Right forelimb (tissue), 1 donor: Measurements from ENCODE around the gene MAST4.
"Not testable (repeated sequence)": the region's sequence is repeated elsewhere in the genome, so short reads cannot be mapped to it uniquely, and the experiment has no call there.

Experiments
- DNase-seq: peaks from one replicate; pipeline ENCODE4 v3.0.0-alpha.2; 2018

Gene MAST4

DNA sequence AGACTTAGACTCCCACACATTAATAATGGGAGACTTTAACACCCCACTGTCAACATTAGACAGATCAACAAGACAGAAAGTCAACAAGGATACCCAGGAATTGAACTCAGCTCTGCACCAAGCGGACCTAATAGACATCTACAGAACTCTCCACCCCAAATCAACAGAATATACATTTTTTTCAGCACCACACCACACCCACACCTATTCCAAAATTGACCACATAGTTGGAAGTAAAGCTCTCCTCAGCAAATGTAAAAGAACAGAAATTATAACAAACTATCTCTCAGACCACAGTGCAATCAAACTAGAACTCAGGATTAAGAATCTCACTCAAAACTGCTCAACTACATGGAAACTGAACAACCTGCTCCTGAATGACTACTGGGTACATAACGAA is 156.5 kb downstream of the MAST4 start:
- DNase-seq = not testable (repeated sequence)

DNA sequence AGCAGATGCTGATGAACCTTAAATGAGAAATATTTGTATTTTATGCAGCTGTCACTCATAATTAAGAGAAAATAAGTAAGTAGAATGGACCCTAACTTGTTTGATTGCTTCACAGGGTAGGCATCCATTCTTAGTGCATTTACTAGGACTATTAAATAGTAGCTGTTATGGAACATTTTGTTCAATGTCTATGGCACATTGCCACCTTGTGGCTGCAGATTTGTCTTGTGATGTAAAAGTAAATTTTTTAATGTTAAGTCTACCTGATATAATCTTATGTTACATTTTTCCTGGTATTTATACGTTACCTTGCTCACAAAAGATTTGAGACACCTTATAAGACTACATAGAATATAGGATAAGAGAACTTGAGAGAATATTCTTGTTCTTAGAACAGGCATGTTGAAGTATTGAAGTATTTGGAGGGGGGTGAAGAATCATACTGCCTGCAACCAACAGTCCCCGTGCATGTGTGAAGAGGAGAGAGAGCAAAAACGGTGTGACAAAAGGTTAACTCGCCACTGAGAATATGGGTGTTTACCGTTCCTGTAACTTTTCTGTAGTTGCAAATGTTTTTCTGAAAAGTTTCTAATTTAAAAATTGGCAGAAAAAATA is 161.1 kb downstream of the MAST4 start:
- peak; percentile 49 for DNase-seq

DNA sequence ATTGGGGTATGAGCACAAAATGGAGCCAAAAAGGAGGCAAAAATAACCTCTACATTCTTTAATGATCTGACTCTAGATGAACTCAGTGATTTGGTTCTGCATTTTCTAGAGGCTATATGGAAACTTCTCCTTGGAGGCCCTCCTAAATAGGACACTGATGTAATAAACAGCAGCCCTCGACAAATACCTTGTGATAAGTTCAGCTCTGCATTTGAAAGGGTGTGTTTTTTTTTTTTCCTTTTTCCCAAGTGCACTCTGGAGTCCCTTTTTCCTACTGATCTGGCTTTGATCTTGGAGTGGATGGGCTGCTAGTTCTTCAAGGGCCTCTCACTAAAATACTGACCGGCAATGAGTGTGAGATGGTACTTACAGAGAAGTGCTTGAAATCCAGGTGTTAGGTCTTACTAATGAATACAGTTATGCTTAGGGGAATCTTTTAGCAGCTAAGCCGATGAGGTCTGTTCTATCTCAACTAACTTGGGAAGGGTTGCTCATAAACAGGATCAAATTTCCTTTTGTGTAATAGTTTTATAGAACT is 161.7 kb downstream of the MAST4 start:
- no peak for DNase-seq

DNA sequence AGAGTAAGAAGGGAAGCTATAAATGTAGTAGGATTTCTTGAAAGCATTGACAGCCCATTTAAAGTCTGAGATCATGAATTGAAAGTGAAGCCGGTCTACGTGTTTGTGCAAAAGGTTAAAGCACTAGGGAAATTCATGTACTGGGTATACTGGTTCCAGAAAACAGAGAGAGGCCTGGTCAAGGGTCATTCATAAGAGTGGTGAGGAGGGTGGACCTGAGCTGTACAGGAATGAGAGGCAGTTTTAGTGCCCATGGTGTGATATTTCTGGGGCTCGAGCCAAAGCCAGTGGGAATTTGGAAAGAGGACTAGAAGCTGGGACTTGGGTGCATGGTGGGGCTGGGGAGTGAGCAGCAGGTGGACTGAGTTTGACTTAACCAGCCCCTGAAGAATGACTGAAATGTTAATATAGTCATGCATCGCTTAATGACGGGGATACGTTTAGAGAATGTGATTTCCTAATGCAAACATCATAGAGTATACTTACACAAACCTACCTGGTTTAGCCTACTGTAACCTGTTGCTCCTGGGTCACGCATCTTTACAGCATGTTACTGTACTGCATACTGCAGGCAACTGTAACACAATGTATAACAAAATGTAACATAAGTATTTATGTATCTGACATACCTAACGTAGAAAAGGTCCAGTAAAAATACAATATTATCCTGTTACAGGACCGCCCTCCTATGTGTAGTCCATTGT is 173.0 kb downstream of the MAST4 start:
- no peak for DNase-seq

DNA sequence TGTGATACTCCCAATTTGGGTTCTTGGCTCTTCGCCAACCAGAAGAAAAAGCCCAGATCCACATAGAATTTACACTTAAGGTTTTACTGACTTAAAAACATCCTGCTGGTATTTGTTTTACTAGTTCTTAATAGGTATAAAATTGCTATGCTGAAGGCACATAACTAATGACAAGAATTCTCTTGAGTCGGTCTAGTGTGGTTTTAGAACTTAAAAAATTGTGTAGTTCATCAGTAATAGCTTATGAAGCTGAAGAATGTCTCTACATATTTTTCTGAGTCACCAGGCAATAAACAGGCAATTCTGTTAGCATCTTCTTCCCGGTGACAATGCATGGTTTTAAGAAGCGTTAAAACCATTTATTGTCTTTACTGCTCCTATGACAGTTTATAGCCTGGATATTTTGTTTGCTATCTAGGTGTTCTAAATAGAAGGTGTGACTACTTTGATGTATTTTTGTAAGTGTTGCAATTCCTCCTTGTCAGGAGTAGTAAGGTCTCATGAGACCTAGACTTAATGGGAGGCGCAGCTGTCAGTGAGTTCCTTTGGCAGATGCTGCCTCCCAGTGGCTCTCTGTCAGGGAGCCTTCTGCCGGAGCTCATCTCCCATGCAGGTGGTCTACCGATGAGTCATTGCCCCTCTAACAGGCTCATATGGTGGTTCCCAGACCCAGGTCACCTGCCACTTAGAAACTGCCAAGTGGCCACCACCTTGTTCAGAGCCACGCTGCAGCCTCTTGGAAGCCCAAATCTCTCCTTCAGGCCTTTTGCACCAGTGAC is 173.8 kb downstream of the MAST4 start:
- DNase-seq = no peak

DNA sequence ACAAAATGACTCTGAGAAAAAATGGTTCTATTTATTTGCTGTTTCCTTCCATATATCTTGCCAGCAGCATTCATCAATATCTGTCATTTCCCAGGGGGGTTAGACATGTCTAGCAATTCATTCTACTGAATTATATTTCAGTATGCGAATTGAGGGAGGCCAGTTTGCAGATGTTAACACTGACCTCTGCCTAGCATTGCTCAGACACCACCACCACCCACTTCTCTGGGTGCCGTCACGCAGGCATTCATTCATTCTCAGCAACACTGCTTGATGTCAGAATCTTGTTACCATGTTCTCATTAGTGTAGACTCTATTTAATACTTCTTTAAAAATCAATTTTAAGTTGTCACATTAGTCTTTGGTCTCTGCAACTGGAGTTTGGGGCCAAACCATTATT is 181.7 kb downstream of the MAST4 start:
- DNase-seq = no peak

DNA sequence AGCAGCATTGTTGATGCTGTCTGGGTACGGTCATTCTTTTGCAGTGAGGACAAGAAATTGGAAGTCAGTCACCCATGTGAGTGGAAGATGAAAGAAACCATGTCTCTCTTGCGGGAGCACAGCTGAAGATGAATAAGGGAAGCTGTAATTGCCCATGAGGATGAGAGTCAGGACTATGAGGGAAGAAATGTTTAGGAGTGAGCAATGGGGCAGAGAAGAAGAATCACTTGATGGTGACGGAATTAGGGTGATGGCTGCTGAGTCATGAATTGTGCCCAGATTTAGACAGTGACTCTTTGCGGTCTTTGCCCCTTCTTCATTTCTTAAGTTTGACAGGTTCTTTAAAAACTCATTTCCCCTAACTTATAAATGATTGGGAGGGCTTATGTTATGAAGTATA is 183.3 kb downstream of the MAST4 start:
- no peak for DNase-seq

DNA sequence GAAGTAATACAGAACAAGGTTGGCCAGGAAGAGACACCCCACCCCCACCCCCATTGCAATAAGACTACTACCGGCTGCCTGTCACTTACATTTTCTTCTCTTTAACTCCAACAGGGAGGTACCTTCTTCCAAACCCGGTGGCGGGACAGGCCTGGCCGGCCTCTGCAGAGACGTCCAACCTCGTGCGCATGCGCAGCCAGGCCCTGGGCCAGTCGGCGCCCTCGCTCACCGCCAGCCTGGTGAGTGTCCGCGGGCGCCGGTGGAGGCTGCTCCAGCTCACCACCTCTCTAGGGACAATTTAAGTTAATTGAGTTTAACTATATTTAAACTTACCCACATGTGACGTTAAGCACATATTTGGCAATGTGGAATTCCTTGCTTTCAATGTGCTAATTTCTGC is 192.4 kb downstream of the MAST4 start:
- DNase-seq = no peak

DNA sequence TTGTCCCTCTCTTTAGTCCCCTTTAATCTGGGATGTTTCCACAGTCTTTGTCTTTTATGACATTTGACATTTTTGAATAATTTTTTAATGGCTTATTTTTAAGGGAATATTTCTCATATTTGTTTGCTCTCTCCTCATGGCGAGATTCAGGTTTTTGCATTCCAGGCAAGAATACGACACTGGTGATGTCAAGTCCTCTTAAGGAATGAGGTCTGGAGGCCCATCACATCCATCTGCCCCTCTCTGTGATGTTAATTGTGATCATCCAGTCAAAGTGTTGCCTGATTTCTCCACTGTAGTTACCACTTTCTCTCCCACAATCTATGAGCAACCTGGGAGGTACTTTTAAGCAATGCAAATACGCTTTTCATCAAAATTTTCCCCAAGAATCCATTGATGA is 193.2 kb downstream of the MAST4 start:
- no peak for DNase-seq

DNA sequence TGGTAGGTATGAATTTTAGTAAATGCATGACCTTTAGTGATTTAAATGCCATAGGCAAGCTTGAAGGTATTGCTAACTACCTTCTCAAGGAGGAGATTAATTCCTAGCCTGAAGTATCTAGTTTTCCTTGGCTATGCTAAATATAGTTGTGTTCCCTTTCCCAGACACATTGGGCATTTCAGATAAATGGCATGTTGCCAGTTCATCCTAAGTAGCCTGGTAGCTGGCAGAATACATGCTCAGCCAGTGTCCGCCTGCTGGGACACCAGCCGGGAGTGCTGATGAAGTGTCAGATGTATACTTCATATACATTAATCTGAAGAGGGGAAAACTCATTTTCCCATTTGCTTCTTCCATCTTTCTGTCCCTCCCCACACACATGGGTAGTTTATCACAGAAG is 196.9 kb downstream of the MAST4 start:
- no peak for DNase-seq

DNA sequence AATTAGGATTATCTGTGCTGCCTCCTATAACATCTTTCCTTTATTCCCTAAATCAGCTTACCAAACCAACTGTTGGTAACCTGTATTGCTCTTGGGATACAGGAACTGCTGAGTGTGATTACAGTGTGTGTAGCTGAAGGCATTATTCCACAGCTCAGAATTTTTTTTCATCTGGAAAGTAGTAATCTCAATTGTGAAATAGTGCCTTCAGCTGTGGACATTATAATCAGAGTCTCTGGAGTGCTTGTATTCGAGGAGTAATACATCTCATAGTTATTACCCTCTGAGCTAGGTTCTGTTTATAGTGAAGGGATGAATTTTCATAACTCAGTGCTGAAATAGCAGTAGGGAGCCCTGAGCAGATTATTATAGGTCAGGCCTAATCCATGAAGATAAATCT is 199.5 kb downstream of the MAST4 start:
- DNase-seq = no peak

DNA sequence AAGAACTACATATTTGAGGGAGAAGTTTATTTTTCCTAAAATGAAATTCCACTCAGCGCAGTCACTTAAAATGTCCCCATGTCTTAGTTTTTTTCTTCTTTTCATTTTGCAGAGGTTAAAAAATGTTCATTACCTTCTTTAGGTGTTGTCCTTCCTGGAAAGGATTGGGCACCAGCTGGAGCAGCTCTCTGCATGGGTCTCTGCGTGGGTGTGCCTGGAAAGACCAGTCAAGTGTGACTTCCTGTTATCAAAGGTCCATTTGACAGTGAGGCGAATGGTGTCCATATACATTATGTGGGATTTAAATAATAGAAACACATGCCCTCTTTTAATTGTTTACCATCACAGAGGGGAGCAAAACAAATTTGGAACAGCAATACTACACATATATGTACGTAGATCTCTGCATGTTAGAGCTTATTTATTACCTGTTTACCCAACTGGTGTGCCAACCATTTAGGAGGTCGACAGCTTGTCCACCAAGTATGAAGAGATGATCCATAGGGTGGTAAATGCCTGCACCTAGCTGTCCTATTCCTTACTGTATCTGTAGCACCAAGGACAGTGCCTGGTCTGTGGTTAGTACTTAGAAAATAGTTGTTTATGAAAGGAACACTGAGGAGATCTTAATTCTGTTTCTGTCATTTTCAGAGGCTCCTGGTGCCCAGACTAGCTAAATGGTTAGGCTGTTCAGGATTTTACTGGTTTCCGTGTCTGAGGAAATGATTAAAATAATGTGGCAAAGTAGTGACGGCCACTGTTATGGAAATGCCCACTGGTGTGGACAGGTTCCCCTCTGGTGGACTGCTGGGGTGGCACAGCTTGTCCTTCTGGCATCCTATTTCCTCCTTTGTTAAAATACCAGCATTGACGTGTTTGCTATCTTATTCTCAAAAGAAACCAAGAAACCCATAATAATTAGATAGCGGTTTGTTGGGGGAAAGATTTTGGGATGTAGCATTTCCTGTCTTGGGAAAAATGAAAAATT is 200.4 kb downstream of the MAST4 start:
- DNase-seq = no peak

DNA sequence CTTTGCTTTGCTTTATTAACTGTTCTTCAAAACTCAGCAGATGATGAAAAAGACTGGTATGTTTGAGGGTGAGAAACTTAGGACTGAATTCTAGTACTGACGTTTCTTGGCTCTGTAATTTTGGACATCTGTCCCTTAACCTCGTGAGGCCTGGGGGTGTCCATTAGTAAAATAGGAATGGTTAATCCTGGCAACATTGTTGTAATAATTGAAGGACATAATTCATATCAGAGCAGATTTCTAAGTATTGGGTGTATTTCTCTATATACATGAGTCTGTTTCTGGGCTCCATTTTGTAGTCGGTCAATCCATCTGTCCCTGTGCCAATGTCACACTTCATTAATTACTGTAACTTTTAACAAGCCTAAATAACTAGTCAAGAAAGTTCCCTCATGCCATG is 206.7 kb downstream of the MAST4 start:
- no peak for DNase-seq

DNA sequence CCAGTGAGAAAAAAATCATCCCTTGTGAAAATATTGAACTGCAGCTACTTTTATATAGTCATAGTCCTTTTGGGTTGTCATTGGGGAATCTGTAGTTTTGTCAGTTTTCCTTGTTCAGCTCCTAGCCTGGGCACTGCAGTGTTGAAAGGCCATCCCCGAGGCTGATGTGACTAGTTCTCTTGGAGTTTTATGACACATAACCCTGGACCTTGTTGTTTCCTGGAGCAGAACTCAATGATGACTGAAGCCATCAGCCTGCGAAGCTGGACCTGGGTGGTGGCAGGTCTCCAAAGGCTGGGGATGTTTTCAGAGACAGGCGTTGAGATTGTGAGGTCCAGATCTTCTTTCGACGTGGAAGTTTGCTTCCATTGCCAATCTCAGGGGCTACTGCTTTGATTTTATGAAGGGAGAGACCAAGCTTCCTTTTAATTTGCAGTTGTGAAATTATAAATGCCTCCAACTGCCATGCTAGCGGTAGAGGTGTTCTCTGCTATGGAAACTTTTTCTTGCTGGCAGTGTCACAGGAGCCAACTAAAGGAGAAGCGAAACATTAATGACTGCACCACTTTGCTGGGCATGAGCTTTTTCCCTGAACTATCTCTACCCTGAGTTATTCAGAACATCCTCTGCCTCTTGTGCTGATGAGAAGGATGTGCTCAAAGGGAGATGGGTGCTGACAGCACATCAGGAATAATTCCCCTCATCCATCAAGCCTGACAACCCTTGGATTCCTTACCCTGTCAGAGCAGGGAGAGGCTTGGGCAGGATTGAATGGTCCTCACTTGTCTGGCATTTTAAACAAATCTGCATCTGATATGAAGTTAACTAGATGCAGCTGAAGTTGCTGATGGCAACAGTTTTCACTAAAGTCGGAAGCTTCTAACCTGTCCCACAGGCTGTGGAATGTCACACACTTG is 209.6 kb downstream of the MAST4 start:
- no peak for DNase-seq

DNA sequence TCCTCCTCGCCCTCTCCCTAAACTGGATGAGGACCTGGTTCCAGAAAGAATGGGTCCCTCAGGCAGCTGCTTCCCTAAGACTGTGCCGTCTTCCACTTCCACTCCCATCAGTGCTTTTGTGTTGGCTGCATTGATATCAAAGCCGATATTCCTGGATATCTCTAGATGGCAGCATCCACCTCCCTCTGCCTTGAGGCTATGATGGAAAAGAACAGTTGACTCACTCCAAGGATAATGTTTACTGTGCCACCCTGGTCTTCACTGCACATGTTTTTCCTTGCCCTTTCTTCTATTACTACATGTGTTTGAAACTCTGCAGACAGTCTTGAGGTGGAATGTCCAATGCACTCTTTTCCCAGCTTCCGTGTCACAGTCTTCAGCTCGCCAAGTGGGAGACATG is 211.6 kb downstream of the MAST4 start:
- DNase-seq = no peak

DNA sequence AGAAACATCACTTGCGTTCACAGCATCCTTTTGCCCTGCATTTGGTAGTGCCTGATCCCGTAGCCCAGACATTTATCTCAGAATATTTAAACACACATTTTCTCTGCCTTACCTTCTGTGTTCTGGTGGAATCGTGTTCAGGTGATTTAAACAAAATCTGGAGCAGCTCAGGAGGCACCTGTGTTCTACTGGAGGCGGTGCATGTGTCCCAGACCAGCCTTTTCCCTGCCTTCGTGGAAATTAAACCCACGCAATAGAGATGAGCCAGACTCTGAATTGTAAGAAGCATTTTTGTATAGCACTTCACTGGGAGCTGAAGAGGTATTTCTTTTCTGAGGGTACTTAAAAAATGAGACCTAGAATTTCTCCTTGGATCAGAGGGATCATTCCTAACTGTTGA is 212.5 kb downstream of the MAST4 start:
- DNase-seq = no peak

DNA sequence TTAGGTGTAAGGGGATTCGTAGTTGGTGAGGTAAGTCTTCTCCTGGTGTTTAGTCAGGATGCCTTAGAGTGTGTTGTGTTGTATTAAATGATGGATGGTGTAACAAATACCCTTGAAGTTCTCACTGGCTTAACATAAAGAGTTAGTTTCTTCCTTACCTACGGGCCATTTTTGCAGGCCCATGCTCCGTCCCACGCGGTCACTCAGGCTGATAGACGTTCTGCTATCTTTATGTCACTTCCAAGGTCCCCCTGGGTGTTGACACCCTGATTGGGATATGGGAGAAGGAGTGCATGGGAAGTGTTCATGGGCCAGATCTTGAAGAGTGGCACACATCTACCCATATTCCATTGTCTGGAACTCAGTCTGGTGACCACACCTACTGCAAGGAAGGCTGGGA is 214.0 kb downstream of the MAST4 start:
- no peak for DNase-seq

DNA sequence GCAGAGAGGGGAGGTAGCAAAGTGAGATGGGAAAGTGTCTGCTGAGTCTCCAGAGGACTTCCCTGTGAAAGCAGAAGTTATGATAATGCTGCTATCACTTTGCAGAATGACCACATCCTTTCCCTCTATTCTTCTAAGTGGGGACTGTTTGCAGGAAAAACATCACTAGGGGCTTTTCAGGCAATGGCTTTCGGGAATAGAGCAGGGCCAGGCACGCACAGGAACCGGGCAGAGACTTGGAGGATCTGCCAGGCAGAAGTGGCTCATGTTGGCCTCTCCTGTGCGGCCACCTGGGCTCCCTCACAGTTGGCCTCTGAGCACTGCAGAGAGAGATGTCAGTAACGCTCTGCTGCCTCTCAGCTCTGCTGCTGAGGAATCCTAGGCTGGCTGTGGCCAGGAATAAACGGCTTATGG is 214.7 kb downstream of the MAST4 start:
- no peak for DNase-seq

DNA sequence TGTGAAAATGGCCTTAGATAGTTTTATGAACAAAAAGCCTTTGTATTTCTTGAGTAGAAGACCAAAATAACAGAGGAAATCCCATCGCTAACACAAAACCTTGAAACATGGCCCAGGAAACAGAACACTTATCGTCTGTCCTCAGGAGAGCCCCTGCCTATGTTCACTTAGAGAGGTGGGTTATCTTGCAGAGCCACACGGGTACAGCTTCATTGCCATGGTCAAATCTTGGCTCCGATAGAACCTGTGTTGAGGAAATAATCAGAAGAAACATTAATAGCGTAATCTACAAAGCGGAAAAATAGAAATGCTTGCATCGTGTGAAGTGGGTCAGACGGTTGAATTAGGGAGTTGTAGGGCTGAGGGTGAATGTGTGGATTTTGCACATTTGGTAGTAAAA is 216.1 kb downstream of the MAST4 start:
- no peak for DNase-seq

DNA sequence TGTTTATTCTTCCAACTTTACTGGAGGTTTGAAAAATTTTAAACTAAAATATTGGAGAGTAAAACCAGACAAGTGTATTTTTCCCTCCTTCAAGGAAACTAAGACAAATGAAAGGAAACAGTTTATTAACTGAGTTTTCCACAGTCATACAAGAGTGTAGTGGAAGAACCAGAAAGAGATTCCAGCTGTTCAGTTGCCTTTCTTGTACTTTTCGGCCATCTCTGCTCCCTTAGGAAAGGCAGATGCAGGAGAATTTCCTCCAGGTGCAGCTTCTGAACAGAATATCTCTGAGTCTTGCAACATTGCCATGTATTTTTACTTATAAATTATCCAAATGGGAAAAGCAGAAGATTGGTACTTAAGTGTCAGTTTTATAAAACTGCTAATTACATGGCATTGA is 217.1 kb downstream of the MAST4 start:
- no peak for DNase-seq

DNA sequence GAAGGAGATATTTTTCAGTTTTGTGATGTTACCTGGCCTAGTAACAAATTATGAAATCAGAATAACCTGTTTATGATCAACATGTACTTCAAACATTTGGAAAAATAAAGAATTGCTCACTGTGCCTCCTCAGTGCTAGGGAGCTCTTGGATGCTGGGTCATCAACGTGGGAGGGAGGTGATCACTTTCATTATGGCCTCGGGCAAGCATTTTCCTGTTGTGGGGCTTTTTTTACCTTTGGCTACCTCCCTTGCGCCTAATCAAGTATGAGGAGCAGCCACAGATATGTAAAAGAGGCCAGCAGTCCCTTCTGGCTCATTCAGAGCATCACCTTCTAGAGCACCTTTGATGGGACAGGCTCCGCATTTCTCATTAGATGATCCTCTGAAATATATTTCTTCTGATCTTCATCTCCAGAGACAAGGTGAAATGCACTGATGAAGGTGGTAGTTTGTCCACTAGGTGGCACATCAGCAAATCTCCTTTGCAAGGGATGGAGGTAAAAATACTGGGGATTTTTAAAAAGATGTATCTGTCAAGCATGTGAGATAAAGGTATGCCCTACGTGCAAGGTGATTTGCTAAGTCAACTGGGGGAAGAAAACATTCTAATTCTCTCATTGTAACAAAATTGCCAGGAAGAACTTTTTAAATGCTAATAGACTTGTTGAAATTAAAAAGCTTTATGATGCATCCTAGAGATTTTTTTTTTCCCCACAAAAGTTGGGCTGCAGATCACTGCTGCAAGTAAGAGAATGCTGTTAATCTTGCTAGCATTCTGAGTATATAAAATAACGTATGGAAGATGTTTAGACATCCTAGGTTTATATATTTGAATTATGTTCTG is 218.2 kb downstream of the MAST4 start:
- no peak for DNase-seq
